CD4-positive, alpha-beta T cell treated with Interleukin-10 for 1 hour (primary cell): ENCODE measurements around the gene TREM1.
"Not testable (repeated sequence)": the region's sequence is repeated elsewhere in the genome, so short reads cannot be mapped to it uniquely, and the experiment has no call there.

Source experiments
- DNase-seq: peaks from one replicate; pipeline ENCODE4 v3.0.0-alpha.2; 2020

The TREM1 gene

DNA sequence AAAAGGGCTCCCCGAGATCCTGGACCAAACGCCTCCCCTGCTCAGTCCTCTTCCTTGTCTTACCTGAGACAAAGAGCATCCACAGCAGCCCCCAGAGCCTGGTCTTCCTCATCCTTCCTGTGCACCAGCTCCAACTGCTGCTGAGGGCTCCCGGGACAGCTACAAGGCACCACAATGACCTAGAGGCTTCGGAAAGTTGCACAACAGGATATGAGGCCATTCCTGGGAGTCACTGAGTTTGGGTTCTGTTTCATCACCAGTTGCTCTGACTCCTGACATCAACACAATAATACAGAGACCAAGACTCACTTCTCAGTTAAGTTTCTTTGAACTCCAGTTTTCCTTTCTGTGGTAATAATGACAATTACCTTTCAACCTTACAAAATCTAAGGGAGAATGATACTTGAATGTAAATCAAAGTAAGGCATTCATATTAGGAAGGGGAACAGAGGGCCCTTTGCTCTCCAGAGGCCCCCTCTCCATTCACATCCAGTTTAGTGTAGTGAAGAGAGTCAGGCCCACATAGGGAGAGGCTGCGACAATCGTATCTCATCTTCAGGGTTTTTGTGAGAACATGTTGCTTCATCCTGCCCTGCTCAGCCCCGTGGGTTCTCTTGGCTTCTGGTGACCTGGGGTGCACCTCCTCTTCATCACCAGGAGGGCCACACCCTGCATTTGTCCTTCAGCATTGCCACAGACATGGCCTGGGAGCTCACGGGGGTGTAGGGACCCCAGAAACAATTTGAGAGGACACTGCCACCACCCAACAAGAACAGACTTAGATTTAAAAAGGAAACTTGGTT, at the start of gene TREM1:
Gene TREM1 (minus strand): TSS at position 139 of the 803 bp plus-strand sequence. CDS start 27 bp downstream, at position 112.
- DNase-seq, result peak; percentile 18

- DNase-seq, result no peak
These were observed 49.5 kb upstream of the TREM1 start for GRCh38 chr6:41335943-41336342.

DNA sequence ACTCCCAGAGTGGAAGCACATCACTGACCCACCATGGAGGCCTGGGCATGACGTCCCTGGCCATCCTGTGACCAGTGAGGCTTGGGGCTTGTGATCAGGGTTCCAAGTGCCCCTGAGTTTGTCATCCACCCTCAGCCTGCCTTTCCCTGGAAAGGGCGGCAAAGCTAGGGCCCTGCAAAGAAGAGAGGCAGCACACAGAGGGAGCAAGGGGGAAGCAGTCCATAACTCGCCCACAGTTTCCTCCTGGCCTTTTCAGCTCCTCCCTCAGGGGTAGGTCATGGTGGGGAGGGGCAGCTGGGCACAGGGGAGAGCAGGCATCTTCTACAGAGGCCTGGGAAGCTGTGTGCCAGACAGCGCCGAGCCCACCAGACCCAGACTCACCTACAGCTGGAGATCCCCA, 48.8 kb upstream of the TREM1 start, which contains the start of gene NCR2:
Gene NCR2 (plus strand): TSS at position 313 of the 400 bp plus-strand sequence. CDS start 269 bp downstream, outside the sequence.
- no peak for DNase-seq

- peak; percentile 12 for DNase-seq
These were observed 48.1 kb upstream of the TREM1 start for GRCh38 chr6:41334482-41335040.

DNA sequence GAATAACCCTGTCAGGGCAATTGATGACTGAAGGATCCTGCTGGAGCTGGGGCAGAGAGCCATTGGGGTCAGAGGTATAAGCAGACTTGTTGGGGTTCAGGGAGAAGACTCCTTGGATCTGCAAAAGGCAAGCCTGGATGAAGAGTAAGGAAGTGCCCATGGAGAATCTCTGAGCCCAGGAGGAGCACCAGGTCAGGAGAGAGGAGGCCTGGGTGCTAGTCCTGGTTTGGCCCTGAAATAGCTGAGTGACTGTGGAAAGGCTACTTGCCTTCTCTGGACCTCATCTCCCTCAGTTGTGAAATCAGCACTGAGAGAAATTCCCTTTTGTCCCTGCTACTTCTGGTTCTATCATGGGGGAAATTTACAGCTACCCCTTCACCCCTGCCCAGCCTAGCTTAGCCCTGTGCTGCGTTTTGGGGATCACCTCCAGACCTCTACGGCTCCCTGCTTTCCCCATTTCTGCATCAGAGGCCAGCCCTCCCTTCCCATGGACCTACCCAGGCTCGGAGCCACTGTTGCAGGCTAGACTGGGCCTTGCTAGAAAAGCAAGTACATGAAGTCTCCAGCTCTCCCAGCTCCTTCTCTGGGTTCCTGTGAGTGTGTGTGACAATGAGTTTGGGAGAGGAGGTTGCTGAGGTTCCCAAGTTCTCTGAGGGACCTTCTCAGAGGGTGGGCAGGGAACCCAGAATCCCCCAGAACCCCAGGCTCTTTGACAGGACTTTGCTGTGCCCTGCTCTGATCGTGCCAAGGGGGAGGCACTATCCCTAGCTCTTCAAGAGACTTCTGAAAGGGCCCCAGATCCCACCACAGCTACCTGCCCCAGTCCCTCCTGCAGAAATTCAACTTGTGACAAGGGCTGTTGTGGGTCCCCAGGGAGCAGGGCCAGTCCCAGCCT, 46.6 kb upstream of the TREM1 start:
- DNase-seq, result no peak

DNA sequence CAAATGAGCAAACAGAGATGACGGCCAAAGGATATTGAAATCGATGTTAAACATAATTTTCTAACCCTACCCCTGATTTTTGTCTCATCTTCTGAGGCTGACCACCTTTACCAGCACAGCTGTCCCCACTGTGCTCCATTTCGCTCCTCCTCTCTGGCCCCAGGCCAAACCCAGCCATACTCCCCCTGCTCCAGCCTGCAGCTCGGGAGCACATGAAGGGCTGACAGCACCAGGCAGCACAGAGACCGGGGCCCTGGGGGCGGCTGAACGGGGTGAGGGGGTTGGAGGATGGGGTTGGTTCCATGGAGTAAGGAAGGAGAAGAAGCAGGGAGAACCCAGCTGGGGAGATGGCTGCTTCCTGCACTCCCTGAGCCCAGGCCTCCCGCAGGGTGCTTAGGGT, 45.8 kb upstream of the TREM1 start:
- DNase-seq, result no peak

- no peak for DNase-seq
These were observed 45.1 kb upstream of the TREM1 start for GRCh38 chr6:41331401-41332150.

DNA sequence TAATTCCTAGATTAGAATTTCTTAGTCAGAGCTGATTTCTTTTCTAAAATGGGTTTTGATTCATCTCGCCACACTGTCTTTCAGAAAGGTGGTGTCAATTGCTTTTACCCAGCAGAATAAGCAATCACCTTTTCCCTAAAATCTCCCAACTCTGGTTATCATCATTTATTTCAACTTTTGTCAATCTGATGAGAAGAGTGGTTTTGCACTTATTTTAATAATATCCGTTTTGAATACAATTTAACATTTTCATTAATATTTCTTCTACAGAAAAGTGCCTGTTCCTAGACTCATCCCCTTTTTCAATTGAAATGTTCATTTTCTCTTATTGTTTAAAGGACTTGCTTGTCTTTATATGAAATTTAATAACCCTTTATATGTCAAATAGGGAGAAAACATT, 40.7 kb upstream of the TREM1 start:
- DNase-seq, result no peak

DNA sequence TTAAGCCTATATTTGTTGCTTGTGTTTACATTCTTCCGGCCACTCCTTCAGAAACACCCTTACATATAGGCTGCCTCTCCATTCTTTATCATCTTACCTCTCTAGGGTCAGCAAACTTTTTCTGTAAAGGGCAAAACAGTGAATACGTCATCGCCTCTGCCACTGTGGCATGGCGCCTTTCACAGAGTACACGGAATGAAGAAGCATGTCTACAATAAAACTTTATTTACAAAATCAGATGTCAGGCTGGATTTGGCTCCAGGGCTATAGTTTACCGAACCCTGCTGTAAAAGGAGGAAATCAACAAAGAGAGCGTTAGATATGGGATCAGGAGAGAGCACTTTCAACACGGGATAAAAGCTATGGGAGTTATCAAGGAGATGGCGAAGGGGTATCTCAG, 39.6 kb upstream of the TREM1 start:
- DNase-seq, result no peak

DNA sequence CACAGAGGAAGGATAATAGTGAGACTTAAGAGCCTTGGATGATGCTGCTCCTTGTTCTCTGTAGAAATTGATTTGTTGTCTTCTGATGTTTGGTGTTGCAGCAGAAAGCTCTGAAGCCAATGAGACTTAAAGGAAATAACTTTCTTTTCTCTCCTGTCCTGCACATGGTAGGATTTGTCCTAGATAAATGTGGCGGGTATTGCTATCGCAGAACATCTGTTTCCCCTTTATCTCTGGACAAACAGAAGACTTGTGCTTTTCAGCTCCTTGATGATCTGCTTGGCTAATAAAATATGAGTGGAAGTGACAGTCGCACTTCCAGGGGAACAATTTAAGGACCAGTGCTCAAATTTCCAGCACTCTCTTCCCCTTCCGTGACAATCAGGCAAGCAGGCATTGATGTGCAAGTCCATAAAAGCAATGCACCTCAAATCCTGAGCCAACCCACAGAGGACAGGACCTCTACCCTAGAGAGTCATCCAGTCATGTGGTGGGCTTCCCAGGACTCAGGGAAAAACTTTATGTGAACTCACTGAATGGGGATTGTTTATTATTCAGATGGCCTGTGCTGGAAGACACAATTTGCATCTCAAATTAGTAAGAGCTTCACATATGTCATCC, 39.1 kb upstream of the TREM1 start:
- DNase-seq, result no peak

- DNase-seq, result no peak
These were observed 34.7 kb upstream of the TREM1 start for GRCh38 chr6:41321183-41321582.

DNA sequence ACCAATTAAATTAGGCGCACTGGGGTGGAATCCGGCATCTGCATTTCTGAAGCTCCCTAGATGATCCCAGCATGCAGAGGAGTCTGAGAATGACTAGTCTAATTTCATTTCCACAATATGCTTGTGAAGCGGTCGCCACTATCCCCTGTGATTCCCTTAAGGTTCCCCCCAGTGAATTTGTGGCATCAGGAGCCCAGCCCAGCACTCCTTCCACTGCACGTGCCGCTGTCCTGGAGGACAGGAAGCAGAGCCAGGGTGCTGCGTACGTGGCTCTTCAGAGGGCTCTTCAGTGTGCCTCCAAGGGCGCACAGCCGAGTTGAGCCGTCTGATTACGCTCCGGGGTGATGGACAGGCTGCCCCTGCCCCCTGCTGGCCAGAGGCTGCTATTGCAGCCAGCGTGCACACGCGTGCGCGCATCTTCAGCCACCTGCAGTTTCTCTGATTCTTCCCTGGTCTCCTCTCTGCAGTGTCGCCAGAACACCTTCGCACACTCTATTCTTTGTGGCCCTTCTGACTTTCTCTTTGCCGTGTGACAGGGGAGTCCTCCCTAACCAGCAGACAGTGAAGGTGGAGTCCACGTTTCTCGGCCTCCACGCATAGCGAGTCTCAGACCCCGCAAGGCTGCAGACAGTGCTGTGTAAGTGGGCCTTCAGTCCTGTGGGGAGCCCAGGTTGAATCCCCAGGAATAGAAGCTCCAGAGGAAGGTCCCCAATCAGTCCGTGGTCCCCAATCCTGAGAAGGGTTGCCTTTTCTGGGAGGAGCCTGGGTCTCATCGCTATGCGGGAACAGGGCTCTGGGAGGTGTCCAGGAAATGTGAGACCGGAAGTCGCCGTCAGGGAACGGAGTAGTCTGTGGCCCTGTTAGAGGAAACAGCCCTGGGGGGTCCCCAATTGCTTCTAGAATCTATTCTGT, 32.4 kb upstream of the TREM1 start:
- DNase-seq, result peak; percentile 85

DNA sequence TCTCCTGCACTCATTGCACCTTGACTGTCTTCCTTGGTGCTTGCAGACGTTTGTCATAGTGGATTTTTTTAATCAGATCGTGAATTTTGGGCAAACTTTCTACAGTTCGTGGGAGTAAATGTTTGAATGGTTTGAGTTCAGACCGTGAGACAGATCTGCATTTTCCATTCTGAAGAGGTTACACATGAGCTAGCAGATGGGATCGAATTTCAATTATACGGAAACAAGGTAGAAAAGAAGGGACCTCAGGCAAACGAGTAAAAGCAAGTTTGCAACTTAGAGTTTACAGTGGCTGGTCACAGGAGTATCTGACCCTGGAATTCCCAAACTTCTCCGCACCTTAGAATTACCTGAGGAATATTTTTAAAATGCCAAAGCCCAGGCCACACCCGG, 31.8 kb upstream of the TREM1 start:
- DNase-seq, result no peak

DNA sequence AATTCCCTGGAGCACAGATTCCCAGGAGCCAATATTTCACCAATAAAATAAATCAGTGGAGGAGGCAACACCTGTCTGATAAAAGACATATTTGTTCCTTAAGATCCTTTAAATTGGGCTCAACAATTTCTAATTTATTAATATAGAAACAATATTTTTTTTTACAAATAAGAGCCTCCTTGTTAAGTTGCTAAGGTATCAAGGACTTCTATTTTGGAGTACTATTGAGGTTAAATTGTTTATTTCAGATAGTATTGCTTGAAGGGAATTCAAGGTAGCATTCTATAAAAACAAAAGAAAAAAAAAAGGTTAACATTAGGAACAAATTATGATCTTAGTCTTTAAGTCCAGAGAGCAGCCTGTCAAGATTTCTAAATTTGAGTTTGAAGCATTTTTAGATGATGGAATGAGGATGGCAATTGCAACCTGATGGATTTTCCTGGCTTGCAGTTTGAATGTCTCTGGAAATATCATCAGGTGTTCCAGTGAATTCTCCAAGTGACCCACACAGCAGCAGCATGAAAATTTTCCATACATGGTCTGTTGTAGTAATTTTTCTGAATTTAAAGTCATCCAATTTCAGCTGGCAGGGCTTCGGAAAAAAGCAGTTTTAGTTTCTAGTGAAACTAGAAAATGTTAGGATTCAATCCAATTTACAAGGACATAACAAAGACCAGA, 29.6 kb upstream of the TREM1 start:
- DNase-seq, result no peak

DNA sequence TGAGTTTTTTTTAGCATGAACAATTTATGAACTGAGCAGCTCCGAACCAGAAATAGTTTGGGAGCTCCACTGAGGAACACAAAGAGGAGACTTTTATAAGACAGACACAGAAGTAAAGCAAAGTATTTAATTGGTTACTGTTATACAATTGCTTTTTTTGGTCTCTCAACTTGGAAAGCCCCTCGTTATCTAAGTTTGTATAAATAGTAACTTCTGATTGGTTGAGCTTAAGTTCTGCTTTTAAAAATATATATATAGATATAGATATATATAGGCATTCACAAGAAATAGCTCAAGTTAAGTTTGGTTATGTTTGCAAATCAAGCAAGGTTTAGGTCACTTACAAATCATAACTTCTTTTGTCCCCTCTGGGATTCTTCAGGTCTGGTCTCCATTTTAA, 28.7 kb upstream of the TREM1 start:
- DNase-seq, result no peak

GRCh38 chr6:41306187-41306854, 19.8 kb upstream of the TREM1 start:
- DNase-seq, result peak; percentile 65

- no peak for DNase-seq
These were observed 16.2 kb upstream of the TREM1 start for GRCh38 chr6:41302638-41303037.

DNA sequence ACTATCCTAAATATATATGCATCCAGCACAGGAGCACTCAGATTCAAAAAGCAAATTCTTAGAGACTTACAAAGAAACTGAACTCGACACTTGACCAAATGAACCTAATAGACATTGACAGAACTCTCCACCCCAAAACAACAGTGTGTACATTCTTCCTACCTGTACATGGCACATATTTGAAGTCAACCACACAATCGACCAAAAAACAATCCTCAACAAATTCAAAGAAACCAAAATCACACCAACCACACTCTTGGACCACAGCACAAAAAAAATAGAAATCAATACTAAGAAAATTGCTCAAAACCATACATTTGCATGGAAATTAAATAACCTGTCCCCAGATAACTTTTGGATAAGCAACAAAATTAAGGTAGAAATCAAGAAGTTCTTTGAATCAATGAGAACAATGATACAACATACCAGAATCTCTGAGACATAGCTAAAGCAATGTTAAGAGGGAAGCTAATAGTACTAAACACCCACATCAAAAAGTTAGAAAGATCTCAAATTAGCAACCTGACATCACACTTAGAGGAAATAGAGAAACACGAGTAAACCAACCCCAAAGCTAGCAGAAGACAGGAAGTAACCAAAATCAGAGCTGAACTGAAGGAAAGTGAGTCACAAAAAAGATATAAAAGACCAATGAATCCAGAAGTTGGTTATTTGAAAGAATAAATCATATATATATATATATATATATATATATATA, 12.5 kb upstream of the TREM1 start:
- DNase-seq, result peak; percentile 66

DNA sequence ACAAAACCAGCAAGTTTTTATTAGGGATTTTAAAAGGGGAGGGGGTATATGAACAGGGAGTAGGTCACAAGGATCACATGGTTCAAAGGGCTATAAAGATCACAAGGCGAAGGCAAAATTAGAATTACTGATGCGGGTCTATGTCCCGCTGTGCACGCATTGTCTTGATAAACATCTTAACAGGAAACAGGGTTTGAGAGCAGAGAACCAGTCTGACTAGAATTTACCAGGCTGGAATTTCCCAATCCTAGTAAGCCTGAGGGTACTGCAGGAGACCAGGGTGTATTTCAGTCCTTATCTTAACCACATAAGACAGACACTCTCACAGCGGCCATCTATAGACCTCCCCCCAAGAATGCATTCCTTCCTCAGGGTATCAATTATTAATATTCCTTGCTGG, 10.8 kb upstream of the TREM1 start:
- not testable (repeated sequence) for DNase-seq
